SK-N-SH treated with all-trans-retinoic acid at 6 μM for 48 hours (cell line): Measurements from ENCODE around the gene ROBO2.

Experiments
- ARNTL ChIP-seq: fragments of 450-650 bp; formaldehyde crosslinking; IDR thresholded peaks from 2 replicates; pipeline ENCODE4 v1.5.0; 2020; ENCODE audit warnings: low read depth, mild to moderate bottlenecking, moderate library complexity, borderline replicate concordance
- BACH2 ChIP-seq: fragments of 250-450 bp; sonication (Bioruptor Pico); IDR thresholded peaks from 2 replicates; pipeline ENCODE4 v1.9.0; 2021; ENCODE audit warnings: mild to moderate bottlenecking, borderline replicate concordance
- CSDC2 ChIP-seq: fragments of 250-450 bp; sonication (Bioruptor Pico); IDR thresholded peaks from 2 replicates; pipeline ENCODE4 v1.5.0; 2020; ENCODE audit warnings: mild to moderate bottlenecking, moderate library complexity
- GLIS3 ChIP-seq: fragments of 250-450 bp; sonication (Bioruptor Pico); IDR thresholded peaks from 2 replicates; pipeline ENCODE4 v1.5.0; 2020; ENCODE audit warnings: mild to moderate bottlenecking, moderate library complexity
- OSR1 ChIP-seq: fragments of 250-450 bp; sonication (Bioruptor Pico); IDR thresholded peaks from 2 replicates; pipeline ENCODE4 v1.8.0; 2022; ENCODE audit warnings: moderate library complexity, mild to moderate bottlenecking, inconsistent platforms
- PATZ1 ChIP-seq: fragments of 250-450 bp; sonication (Bioruptor Pico); IDR thresholded peaks from 2 replicates; pipeline ENCODE4 v1.8.0; 2020; ENCODE audit warnings: mild to moderate bottlenecking, moderate library complexity, borderline replicate concordance
- RARB ChIP-seq: fragments of 250-450 bp; sonication (Bioruptor Pico); IDR thresholded peaks from 2 replicates; pipeline ENCODE4 v1.8.0; 2021; ENCODE audit warnings: mild to moderate bottlenecking, moderate library complexity
- SNAI2 ChIP-seq: fragments of 250-450 bp; sonication (Bioruptor Pico); IDR thresholded peaks from 2 replicates; pipeline ENCODE4 v1.5.0; 2020; ENCODE audit warnings: mild to moderate bottlenecking, moderate library complexity
- TCF4 ChIP-seq: fragments of 250-450 bp; sonication (Bioruptor Pico); IDR thresholded peaks from 2 replicates; pipeline ENCODE4 v1.8.0; 2021; ENCODE audit warnings: mild to moderate bottlenecking, moderate library complexity, borderline replicate concordance
- TSHZ2 ChIP-seq: fragments of 250-450 bp; sonication (Bioruptor Pico); IDR thresholded peaks from 2 replicates; pipeline ENCODE4 v1.5.0; 2020; ENCODE audit warnings: mild to moderate bottlenecking, moderate library complexity
- ZC3H10 ChIP-seq: fragments of 250-450 bp; sonication (Bioruptor Pico); IDR thresholded peaks from 2 replicates; pipeline ENCODE4 v1.5.1; 2021; ENCODE audit warnings: mild to moderate bottlenecking, moderate library complexity
- ZFP30 ChIP-seq: fragments of 450-650 bp; formaldehyde crosslinking; IDR thresholded peaks from 2 replicates; pipeline ENCODE4 v1.5.0; 2022; ENCODE audit warnings: mild to moderate bottlenecking, moderate library complexity

- TF ChIP-seq ARNTL (CRISPR knock-in tag): no peak
- no peak for TF ChIP-seq PATZ1 (CRISPR knock-in tag)
- no peak for TF ChIP-seq BACH2 (CRISPR knock-in tag)
- TF ChIP-seq GLIS3: no peak
- no peak for TF ChIP-seq CSDC2
- TF ChIP-seq SNAI2: no peak
- TF ChIP-seq OSR1: no peak
- TF ChIP-seq ZFP30: no peak
- TF ChIP-seq RARB: no peak
- no peak for TF ChIP-seq ZC3H10
- no peak for TF ChIP-seq TCF4
- no peak for TF ChIP-seq TSHZ2
These were observed 580.1 kb downstream of the ROBO2 start for GRCh38 chr3:77620009-77620408.
